HEK293 (cell line): ENCODE results near the gene KATNB1.

Experiments
- TCF7L2 ChIP-seq: IDR thresholded peaks from 2 replicates; pipeline ENCODE4 v1.6.1; 2011; ENCODE audit warnings: low read depth, mild to moderate bottlenecking, inconsistent platforms, low read length, moderate library complexity, borderline replicate concordance
- ZBTB17 ChIP-seq: fragments of 450-650 bp; formaldehyde crosslinking; IDR thresholded peaks from 2 replicates; pipeline ENCODE4 v1.5.1; 2016; ENCODE audit warnings: missing biosample characterization, missing genetic modification characterization
- TF ChIP-seq, protein P1 (sequence below): sonication (generic); formaldehyde crosslinking; IDR thresholded peaks from 2 replicates; pipeline ENCODE4 v1.8.1; 2022; ENCODE audit warnings: mild to moderate bottlenecking, moderate library complexity, missing genetic modification reagents
- TF ChIP-seq, protein P2 (sequence below): fragments of 450-650 bp; formaldehyde crosslinking; IDR thresholded peaks from 2 replicates; pipeline ENCODE4 v1.5.1; 2016; ENCODE audit warnings: missing biosample characterization, missing genetic modification characterization
- TF ChIP-seq, protein P3 (sequence below): fragments of 450-650 bp; formaldehyde crosslinking; IDR thresholded peaks from 2 replicates; pipeline ENCODE4 v1.5.1; 2016; ENCODE audit warnings: missing biosample characterization, missing genetic modification characterization
- TF ChIP-seq, protein P4 (sequence below): fragments of 450-650 bp; formaldehyde crosslinking; IDR thresholded peaks from 2 replicates; pipeline ENCODE4; 2016; ENCODE audit warnings: missing biosample characterization, missing genetic modification characterization
- TF ChIP-seq, protein P5 (sequence below): fragments of 450-650 bp; formaldehyde crosslinking; IDR thresholded peaks from 2 replicates; pipeline ENCODE4 v1.5.1; 2016; ENCODE audit warnings: missing biosample characterization, missing genetic modification characterization, low read depth
- TF ChIP-seq, protein P6 (sequence below): fragments of 450-650 bp; formaldehyde crosslinking; IDR thresholded peaks from 2 replicates; pipeline ENCODE4 v1.5.1; 2016; ENCODE audit warnings: missing biosample characterization, missing genetic modification characterization, borderline replicate concordance

DNA sequence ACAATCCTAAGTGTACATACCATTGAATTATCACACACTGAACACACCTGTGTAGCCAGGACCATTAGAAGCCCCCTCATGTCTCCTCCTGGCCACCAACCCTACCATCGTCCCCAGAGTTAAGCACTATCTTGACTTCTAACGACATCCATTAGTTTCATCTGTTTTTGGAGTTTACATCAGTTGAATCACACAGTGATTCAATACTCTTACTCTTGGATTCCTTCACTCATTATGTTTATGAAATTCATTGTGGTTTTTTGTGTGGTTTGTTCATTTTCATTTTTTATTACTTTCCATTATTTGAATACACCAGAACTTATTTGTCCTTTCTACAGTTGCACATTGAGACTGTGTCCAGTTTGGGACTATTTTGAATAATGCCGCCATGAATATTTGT lies 27.4 kb upstream of the KATNB1 start:
- TF ChIP-seq TCF7L2 (no peak), ZBTB17 (tag by site-specific recombination) (no peak)
- TF ChIP-seq, protein P1, sequence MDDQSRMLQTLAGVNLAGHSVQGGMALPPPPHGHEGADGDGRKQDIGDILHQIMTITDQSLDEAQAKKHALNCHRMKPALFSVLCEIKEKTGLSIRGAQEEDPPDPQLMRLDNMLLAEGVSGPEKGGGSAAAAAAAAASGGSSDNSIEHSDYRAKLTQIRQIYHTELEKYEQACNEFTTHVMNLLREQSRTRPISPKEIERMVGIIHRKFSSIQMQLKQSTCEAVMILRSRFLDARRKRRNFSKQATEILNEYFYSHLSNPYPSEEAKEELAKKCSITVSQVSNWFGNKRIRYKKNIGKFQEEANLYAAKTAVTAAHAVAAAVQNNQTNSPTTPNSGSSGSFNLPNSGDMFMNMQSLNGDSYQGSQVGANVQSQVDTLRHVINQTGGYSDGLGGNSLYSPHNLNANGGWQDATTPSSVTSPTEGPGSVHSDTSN (CRISPR knock-in tag): no peak
- TF ChIP-seq, protein P2, sequence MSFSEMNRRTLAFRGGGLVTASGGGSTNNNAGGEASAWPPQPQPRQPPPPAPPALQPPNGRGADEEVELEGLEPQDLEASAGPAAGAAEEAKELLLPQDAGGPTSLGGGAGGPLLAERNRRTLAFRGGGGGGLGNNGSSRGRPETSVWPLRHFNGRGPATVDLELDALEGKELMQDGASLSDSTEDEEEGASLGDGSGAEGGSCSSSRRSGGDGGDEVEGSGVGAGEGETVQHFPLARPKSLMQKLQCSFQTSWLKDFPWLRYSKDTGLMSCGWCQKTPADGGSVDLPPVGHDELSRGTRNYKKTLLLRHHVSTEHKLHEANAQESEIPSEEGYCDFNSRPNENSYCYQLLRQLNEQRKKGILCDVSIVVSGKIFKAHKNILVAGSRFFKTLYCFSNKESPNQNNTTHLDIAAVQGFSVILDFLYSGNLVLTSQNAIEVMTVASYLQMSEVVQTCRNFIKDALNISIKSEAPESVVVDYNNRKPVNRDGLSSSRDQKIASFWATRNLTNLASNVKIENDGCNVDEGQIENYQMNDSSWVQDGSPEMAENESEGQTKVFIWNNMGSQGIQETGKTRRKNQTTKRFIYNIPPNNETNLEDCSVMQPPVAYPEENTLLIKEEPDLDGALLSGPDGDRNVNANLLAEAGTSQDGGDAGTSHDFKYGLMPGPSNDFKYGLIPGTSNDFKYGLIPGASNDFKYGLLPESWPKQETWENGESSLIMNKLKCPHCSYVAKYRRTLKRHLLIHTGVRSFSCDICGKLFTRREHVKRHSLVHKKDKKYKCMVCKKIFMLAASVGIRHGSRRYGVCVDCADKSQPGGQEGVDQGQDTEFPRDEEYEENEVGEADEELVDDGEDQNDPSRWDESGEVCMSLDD (tag by site-specific recombination): no peak
- TF ChIP-seq, protein P3, sequence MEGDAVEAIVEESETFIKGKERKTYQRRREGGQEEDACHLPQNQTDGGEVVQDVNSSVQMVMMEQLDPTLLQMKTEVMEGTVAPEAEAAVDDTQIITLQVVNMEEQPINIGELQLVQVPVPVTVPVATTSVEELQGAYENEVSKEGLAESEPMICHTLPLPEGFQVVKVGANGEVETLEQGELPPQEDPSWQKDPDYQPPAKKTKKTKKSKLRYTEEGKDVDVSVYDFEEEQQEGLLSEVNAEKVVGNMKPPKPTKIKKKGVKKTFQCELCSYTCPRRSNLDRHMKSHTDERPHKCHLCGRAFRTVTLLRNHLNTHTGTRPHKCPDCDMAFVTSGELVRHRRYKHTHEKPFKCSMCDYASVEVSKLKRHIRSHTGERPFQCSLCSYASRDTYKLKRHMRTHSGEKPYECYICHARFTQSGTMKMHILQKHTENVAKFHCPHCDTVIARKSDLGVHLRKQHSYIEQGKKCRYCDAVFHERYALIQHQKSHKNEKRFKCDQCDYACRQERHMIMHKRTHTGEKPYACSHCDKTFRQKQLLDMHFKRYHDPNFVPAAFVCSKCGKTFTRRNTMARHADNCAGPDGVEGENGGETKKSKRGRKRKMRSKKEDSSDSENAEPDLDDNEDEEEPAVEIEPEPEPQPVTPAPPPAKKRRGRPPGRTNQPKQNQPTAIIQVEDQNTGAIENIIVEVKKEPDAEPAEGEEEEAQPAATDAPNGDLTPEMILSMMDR: no peak
- TF ChIP-seq, protein P4, sequence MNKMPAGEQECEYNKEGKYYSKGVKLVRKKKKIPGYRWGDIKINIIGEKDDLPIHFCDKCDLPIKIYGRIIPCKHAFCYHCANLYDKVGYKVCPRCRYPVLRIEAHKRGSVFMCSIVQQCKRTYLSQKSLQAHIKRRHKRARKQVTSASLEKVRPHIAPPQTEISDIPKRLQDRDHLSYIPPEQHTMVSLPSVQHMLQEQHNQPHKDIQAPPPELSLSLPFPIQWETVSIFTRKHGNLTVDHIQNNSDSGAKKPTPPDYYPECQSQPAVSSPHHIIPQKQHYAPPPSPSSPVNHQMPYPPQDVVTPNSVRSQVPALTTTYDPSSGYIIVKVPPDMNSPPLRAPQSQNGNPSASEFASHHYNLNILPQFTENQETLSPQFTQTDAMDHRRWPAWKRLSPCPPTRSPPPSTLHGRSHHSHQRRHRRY (tag by site-specific recombination): no peak
- TF ChIP-seq, protein P5, sequence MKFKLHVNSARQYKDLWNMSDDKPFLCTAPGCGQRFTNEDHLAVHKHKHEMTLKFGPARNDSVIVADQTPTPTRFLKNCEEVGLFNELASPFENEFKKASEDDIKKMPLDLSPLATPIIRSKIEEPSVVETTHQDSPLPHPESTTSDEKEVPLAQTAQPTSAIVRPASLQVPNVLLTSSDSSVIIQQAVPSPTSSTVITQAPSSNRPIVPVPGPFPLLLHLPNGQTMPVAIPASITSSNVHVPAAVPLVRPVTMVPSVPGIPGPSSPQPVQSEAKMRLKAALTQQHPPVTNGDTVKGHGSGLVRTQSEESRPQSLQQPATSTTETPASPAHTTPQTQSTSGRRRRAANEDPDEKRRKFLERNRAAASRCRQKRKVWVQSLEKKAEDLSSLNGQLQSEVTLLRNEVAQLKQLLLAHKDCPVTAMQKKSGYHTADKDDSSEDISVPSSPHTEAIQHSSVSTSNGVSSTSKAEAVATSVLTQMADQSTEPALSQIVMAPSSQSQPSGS (tag by site-specific recombination): no peak
- TF ChIP-seq, protein P6, sequence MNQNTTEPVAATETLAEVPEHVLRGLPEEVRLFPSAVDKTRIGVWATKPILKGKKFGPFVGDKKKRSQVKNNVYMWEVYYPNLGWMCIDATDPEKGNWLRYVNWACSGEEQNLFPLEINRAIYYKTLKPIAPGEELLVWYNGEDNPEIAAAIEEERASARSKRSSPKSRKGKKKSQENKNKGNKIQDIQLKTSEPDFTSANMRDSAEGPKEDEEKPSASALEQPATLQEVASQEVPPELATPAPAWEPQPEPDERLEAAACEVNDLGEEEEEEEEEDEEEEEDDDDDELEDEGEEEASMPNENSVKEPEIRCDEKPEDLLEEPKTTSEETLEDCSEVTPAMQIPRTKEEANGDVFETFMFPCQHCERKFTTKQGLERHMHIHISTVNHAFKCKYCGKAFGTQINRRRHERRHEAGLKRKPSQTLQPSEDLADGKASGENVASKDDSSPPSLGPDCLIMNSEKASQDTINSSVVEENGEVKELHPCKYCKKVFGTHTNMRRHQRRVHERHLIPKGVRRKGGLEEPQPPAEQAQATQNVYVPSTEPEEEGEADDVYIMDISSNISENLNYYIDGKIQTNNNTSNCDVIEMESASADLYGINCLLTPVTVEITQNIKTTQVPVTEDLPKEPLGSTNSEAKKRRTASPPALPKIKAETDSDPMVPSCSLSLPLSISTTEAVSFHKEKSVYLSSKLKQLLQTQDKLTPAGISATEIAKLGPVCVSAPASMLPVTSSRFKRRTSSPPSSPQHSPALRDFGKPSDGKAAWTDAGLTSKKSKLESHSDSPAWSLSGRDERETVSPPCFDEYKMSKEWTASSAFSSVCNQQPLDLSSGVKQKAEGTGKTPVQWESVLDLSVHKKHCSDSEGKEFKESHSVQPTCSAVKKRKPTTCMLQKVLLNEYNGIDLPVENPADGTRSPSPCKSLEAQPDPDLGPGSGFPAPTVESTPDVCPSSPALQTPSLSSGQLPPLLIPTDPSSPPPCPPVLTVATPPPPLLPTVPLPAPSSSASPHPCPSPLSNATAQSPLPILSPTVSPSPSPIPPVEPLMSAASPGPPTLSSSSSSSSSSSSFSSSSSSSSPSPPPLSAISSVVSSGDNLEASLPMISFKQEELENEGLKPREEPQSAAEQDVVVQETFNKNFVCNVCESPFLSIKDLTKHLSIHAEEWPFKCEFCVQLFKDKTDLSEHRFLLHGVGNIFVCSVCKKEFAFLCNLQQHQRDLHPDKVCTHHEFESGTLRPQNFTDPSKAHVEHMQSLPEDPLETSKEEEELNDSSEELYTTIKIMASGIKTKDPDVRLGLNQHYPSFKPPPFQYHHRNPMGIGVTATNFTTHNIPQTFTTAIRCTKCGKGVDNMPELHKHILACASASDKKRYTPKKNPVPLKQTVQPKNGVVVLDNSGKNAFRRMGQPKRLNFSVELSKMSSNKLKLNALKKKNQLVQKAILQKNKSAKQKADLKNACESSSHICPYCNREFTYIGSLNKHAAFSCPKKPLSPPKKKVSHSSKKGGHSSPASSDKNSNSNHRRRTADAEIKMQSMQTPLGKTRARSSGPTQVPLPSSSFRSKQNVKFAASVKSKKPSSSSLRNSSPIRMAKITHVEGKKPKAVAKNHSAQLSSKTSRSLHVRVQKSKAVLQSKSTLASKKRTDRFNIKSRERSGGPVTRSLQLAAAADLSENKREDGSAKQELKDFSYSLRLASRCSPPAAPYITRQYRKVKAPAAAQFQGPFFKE (tag by site-specific recombination): no peak
